ENCODE measurements around the gene F5.

The F5 gene

DNA sequence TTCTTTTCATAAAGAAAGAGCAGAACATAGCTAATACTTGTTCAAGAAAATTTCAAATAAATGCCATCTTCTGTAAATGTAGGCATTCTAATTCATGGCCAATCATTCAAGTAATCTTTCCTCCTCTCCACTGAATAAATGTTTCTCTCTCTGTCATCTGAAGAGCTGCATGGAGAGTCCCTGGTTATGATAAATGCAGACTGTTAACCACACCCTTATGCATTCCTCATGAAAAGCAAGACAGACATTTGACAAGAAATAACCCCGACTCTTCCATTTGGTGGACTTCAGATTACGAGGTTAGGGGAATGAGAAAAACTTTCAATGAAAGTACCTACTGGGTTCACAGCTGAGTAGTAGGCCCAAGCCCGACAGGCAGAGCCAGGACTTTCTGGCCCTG is 55.8 kb downstream of the F5 start:
- TF ChIP-seq ELF4 (IDR thresholded peaks at IDR 0.05), result no peak
- no peak for TF ChIP-seq ARNT (IDR thresholded peaks at IDR 0.05)
- TF ChIP-seq L3MBTL2 (conservative IDR thresholded peaks at IDR 0.05), result no peak
- no peak for TF ChIP-seq HDGF (IDR thresholded peaks at IDR 0.05; ENCODE audit: borderline replicate concordance)
- POLR2A ChIA-PET, result no interaction called here
- CTCF ChIA-PET, result interaction anchor here (0.8 kb wide), 1 partner anchor 16 kb away, joined by 3 read pairs; no protein-coding TSS in a partner anchor
- DNase-seq (ENCODE audit: extremely low spot score), result no peak

DNA sequence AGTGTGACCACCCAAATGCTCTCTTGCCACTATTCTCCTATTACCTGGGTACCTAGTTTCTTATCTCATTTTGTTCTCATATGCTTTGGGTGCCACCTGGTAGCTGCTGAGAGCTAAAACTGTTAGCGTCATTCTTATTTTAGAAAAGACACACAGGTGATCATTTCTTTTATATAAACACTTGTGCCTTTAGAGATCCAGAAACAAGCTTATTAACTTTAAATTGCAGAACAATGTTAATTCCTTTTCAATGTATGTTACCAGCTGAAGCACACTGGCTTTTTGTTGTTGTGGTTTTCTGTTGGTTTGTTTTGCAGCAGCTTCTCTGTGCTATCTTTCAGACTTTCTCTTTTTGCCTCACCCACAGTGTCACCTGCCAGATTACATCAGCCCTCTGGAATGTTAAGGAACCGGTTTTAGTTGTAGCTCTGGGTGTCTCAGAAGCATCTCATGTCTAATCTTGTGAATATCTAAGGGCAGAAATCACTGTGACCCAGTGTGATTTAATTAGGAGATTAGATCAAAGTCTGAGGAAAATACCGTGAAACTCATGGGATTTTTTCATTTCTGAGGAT is 57.1 kb downstream of the F5 start:
- no peak for TF ChIP-seq CTBP1 (IDR thresholded peaks at IDR 0.05; ENCODE audit: borderline replicate concordance)
- no peak for TF ChIP-seq HDGF (IDR thresholded peaks at IDR 0.05; ENCODE audit: borderline replicate concordance)
- no peak for TF ChIP-seq NFRKB (IDR thresholded peaks at IDR 0.05)
- no peak for TF ChIP-seq TARDBP (IDR thresholded peaks at IDR 0.05)
- no peak for TF ChIP-seq SP1 (IDR thresholded peaks at IDR 0.05)
- TF ChIP-seq ELF4 (IDR thresholded peaks at IDR 0.05), result no peak
- TF ChIP-seq LEF1 (IDR thresholded peaks at IDR 0.05; ENCODE audit: borderline replicate concordance), result no peak
- ChIA-PET CTCF (interaction anchor here (0.6 to 1.0 kb wide), 3 partner anchors 414 to 1494 kb away, joined by 3 to 5 read pairs (median 4); no protein-coding TSS in a partner anchor), POLR2A (interaction anchor here (1.3 kb wide), 1 partner anchor 161 kb away, joined by 3 read pairs; the partner anchor contains the start of genes BLZF1 and NME7)
- no peak for DNase-seq (ENCODE audit: extremely low spot score)

DNA sequence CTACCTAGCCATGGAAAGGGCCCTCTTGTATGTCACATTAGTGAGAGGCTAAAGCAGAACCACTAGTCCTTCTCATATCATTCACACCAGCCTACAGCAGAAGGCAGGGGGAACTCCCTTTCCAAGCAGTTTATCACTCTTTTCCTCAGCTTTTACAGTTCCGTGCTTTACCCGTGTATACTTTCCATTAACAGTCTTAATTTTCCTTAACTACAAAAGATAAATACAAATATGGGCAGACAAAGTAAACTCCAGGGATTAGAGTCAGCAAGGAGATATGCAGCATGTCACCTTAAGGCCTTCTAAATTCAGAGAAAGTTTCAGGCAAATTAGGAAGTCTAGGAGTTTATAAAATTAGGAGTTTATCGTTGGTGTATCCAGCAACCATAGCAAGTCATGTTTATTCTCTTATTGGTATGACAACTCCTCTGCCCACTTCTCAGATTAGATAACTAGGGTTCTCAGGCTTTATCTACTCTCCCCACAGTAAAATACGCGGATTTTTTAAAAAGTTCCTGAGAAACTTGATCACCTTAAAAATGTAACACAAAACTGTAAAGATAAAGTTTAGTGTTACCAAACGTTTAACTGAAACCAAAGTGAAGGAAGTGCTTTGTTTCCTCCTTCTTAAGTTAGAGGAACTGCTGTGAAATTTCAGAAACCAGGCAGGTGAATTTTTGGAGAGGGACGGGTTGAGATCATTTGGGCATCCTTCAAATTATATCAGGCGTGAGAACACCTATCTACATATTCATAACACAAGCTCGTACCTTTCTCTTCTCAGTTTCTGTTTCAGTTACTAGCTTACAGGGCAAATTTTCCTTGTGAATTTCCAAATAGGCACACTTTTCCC is 57.8 kb downstream of the F5 start:
- ChIA-PET CTCF (interaction anchor here (0.6 to 1.0 kb wide), 2 partner anchors 414 to 925 kb away, joined by 3 to 5 read pairs; no protein-coding TSS in a partner anchor), POLR2A (interaction anchor here (1.3 kb wide), 1 partner anchor 160 kb away, joined by 3 read pairs; the partner anchor contains the start of genes BLZF1 and NME7)
- no peak for DNase-seq (ENCODE audit: extremely low spot score)
- TF ChIP-seq SUZ12 (IDR thresholded peaks at IDR 0.05) (no peak), FOXK2 (IDR thresholded peaks at IDR 0.05) (no peak)

DNA sequence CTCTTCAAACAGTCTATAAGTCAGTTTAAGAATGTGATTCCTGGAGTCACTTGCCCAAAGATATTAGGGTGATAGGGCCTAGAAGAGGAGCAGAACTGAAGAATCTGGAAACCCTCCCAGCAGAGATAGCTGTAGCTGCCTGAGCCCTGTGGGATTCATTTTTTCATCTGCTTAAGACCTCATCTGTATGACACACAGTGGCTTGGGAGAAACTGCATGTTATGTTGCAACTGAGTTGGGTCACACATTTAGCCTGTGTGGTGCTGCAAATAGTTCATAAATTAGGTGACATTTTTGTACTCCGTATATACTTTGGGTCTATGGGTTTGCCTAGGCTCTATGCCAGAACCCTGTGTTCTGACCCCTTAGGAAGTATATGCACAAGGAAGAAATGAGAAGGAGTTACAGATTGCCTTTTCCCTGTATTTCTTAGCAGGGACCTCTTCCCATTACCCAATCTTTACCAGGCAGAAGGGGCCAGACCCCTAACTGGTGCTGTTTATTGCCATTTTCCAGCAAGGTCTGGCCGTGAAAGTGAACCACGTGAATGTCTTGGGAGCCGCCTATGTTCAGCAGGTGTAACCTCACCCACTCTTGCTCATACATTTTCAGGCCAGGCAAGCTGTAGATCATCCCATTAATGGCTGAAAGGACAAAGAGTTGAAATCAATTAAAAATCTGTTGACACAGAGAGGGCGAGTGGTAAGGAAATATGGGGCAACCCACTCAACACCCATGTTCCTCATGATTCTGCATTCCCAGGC is 58.6 kb downstream of the F5 start:
- DNase-seq (ENCODE audit: extremely low spot score), result no peak
- no peak for TF ChIP-seq CTBP1 (IDR thresholded peaks at IDR 0.05; ENCODE audit: borderline replicate concordance)
- TF ChIP-seq FOXK2 (IDR thresholded peaks at IDR 0.05), result no peak
- no peak for TF ChIP-seq PKNOX1 (IDR thresholded peaks at IDR 0.05)
- no peak for TF ChIP-seq FOXM1 (IDR thresholded peaks at IDR 0.05; ENCODE audit: borderline replicate concordance)
- no peak for TF ChIP-seq SP1 (IDR thresholded peaks at IDR 0.05)
- CTCF ChIA-PET, result no interaction called here

DNA sequence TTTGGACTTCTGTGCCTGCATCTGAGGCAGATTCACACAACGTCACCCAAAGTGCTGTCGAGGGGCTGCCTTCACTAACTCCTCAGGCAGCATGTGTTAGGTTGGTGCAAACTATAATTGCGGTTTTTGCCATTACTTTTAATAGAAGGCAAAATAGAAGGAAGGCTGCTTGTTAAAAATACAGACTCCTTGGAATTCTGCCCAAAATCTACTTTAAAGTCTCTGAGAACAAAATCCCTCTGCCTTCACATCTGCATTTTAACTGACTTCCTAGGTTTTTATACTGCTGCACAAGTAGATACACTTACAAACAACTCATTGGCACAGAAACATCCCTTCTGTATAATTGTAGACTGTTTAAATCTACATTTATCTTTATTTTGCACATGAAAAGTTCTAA is 59.3 kb downstream of the F5 start:
- POLR2A ChIA-PET, result no interaction called here
- no peak for DNase-seq (ENCODE audit: extremely low spot score)
- TF ChIP-seq ZNF384 (IDR thresholded peaks at IDR 0.05), result no peak
- no peak for TF ChIP-seq L3MBTL2 (conservative IDR thresholded peaks at IDR 0.05)
- no peak for TF ChIP-seq LEF1 (IDR thresholded peaks at IDR 0.05; ENCODE audit: borderline replicate concordance)
- no peak for TF ChIP-seq FOXM1 (IDR thresholded peaks at IDR 0.05; ENCODE audit: borderline replicate concordance)
- TF ChIP-seq SP1 (IDR thresholded peaks at IDR 0.05), result no peak
- no peak for TF ChIP-seq FOXA1 (IDR thresholded peaks at IDR 0.05)
- no peak for TF ChIP-seq BHLHE40 (IDR thresholded peaks at IDR 0.05; ENCODE audit: borderline replicate concordance)
- no peak for TF ChIP-seq SUZ12 (IDR thresholded peaks at IDR 0.05)
- no peak for TF ChIP-seq FOXK2 (IDR thresholded peaks at IDR 0.05)
- CTCF ChIA-PET, result no interaction called here

More for the DNA sequence above, 58.6 kb downstream of the F5 start:
- POLR2A ChIA-PET, result no interaction called here

GRCh38 chr1:169526120-169526832 is 60.0 kb downstream of the F5 start:
- POLR2A ChIA-PET, result no interaction called here
- no peak for DNase-seq (ENCODE audit: extremely low spot score)
- CTCF ChIA-PET, result interaction anchor here (0.5 to 0.7 kb wide), 2 partner anchors 10 to 90 kb away, joined by 3 to 10 read pairs; no protein-coding TSS in a partner anchor
- no peak for TF ChIP-seq PKNOX1 (IDR thresholded peaks at IDR 0.05)

DNA sequence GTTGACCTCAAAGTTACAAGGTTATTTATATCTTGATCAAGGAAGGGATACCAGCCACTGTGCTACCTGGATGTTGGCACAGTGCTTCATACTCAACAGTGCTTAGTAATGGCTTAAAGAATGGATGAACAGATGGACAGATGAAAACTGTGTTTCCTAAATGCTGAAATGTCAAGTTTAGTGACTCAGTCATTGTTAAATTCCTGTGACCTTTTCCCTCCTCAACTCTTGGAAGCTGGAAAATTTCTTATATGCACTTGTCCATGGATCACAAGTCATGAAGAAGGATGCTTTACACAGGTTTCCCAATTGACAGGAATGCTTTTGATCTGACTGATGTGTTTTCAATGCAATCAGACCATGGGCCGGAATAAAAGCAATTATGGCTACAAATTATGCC is 60.9 kb downstream of the F5 start:
- TF ChIP-seq SP1 (IDR thresholded peaks at IDR 0.05) (no peak), CTBP1 (IDR thresholded peaks at IDR 0.05; ENCODE audit: borderline replicate concordance) (no peak), FOXK2 (IDR thresholded peaks at IDR 0.05) (no peak), ARNT (IDR thresholded peaks at IDR 0.05) (no peak)
- ChIA-PET POLR2A (no interaction called here), CTCF (no interaction called here)
- DNase-seq (ENCODE audit: extremely low spot score), result no peak
